ENCODE measurements around the gene ATP8A2. TPM values are rescaled to one million over a fixed set of nuclear protein-coding genes. Genes with fewer than 3 reads are reported as not detected.

Gene ATP8A2
- total RNA-seq, 2 experiments from 2014 or later = 0.22 to 0.24 TPM

- peaks cover 2% of the 10 kb centered on the region for H3K9me3 Mint-ChIP-seq
- H3K4me3 Mint-ChIP-seq = no peak overlapping the region
- no peak for DNase-seq
- H3K27me3 Mint-ChIP-seq (ENCODE audit: low read depth) = peaks cover 4% of the 10 kb centered on the region
- CTCF ChIA-PET = no interaction called here
- no peaks in the 10 kb centered on the region for H3K36me3 Mint-ChIP-seq (ENCODE audit: low read depth)
- intact Hi-C loops (cut with micrococcal nuclease) = no loop called here
- H3K27ac Mint-ChIP-seq = no peak overlapping the region
- H3K4me1 Mint-ChIP-seq (ENCODE audit: low read depth) = no peaks in the 10 kb centered on the region
Measured at GRCh38 chr13:25429466-25429865, 57.7 kb downstream of the ATP8A2 start.

- no peak overlapping the region for H3K4me3 Mint-ChIP-seq
- H3K4me1 Mint-ChIP-seq (ENCODE audit: low read depth) = no peaks in the 10 kb centered on the region
- intact Hi-C loops (cut with micrococcal nuclease) = no loop called here
- H3K27me3 Mint-ChIP-seq (ENCODE audit: low read depth) = peaks cover 9% of the 10 kb centered on the region
- peaks cover 2% of the 10 kb centered on the region for H3K9me3 Mint-ChIP-seq
- CTCF ChIA-PET = no interaction called here
- DNase-seq = no peak
- H3K27ac Mint-ChIP-seq = no peak overlapping the region
- H3K36me3 Mint-ChIP-seq (ENCODE audit: low read depth) = no peaks in the 10 kb centered on the region
Measured at GRCh38 chr13:25432691-25433090, 60.9 kb downstream of the ATP8A2 start.

GRCh38 chr13:25440061-25440460 is 68.3 kb downstream of the ATP8A2 start:
- CTCF ChIA-PET = no interaction called here
- no peak for DNase-seq
- Mint-ChIP-seq H3K4me1 (ENCODE audit: low read depth) (no peaks in the 10 kb centered on the region), H3K9me3 (no peaks in the 10 kb centered on the region), H3K27me3 (ENCODE audit: low read depth) (peaks cover 14% of the 10 kb centered on the region), H3K27ac (no peak overlapping the region), H3K4me3 (no peak overlapping the region), H3K36me3 (ENCODE audit: low read depth) (no peaks in the 10 kb centered on the region)
- intact Hi-C loops (cut with micrococcal nuclease) = no loop called here

- Mint-ChIP-seq H3K27me3 (ENCODE audit: low read depth) (peaks cover 31% of the 10 kb centered on the region), H3K4me3 (no peak overlapping the region), H3K4me1 (ENCODE audit: low read depth) (no peaks in the 10 kb centered on the region), H3K9me3 (peaks cover 5% of the 10 kb centered on the region), H3K27ac (no peak overlapping the region), H3K36me3 (ENCODE audit: low read depth) (no peaks in the 10 kb centered on the region)
- intact Hi-C loops (cut with micrococcal nuclease) = no loop called here
- DNase-seq = no peak
- CTCF ChIA-PET = no interaction called here
Measured at GRCh38 chr13:25446261-25446660, 74.5 kb downstream of the ATP8A2 start.

GRCh38 chr13:25447396-25447795 is 75.6 kb downstream of the ATP8A2 start:
- Mint-ChIP-seq H3K4me3 (no peak overlapping the region), H3K27me3 (ENCODE audit: low read depth) (peaks cover 29% of the 10 kb centered on the region), H3K4me1 (ENCODE audit: low read depth) (no peaks in the 10 kb centered on the region), H3K36me3 (ENCODE audit: low read depth) (no peaks in the 10 kb centered on the region), H3K27ac (no peak overlapping the region), H3K9me3 (peaks cover 5% of the 10 kb centered on the region)
- DNase-seq = no peak
- intact Hi-C loops (cut with micrococcal nuclease) = no loop called here
- CTCF ChIA-PET = interaction anchor here (0.6 to 1.2 kb wide), 2 partner anchors 11 to 12 kb away, joined by 3 to 5 read pairs; no protein-coding TSS in a partner anchor

- no peak for DNase-seq
- Mint-ChIP-seq H3K4me3 (no peak overlapping the region), H3K27me3 (ENCODE audit: low read depth) (peaks cover 19% of the 10 kb centered on the region), H3K36me3 (ENCODE audit: low read depth) (no peaks in the 10 kb centered on the region), H3K9me3 (no peaks in the 10 kb centered on the region), H3K27ac (no peak overlapping the region), H3K4me1 (ENCODE audit: low read depth) (no peaks in the 10 kb centered on the region)
- intact Hi-C loops (cut with micrococcal nuclease) = no loop called here
- CTCF ChIA-PET = no interaction called here
Measured at GRCh38 chr13:25453850-25454365, 82.1 kb downstream of the ATP8A2 start.

GRCh38 chr13:25455146-25455545 is 83.4 kb downstream of the ATP8A2 start:
- CTCF ChIA-PET = no interaction called here
- no peaks in the 10 kb centered on the region for H3K4me1 Mint-ChIP-seq (ENCODE audit: low read depth)
- intact Hi-C loops (cut with micrococcal nuclease) = no loop called here
- H3K27me3 Mint-ChIP-seq (ENCODE audit: low read depth) = peaks cover 23% of the 10 kb centered on the region
- H3K27ac Mint-ChIP-seq = no peak overlapping the region
- H3K9me3 Mint-ChIP-seq = no peaks in the 10 kb centered on the region
- DNase-seq = no peak
- H3K4me3 Mint-ChIP-seq = no peak overlapping the region
- no peaks in the 10 kb centered on the region for H3K36me3 Mint-ChIP-seq (ENCODE audit: low read depth)

- H3K9me3 Mint-ChIP-seq = no peaks in the 10 kb centered on the region
- H3K36me3 Mint-ChIP-seq (ENCODE audit: low read depth) = no peaks in the 10 kb centered on the region
- no peaks in the 10 kb centered on the region for H3K4me1 Mint-ChIP-seq (ENCODE audit: low read depth)
- H3K27ac Mint-ChIP-seq = no peak overlapping the region
- CTCF ChIA-PET = no interaction called here
- no peak for DNase-seq
- no peak overlapping the region for H3K4me3 Mint-ChIP-seq
- intact Hi-C loops (cut with micrococcal nuclease) = no loop called here
- H3K27me3 Mint-ChIP-seq (ENCODE audit: low read depth) = peaks cover 19% of the 10 kb centered on the region
Measured at GRCh38 chr13:25457566-25457965, 85.8 kb downstream of the ATP8A2 start.

- Mint-ChIP-seq H3K36me3 (ENCODE audit: low read depth) (no peaks in the 10 kb centered on the region), H3K9me3 (no peaks in the 10 kb centered on the region), H3K4me3 (no peak overlapping the region), H3K27me3 (ENCODE audit: low read depth) (peaks cover 25% of the 10 kb centered on the region), H3K27ac (no peak overlapping the region), H3K4me1 (ENCODE audit: low read depth) (no peaks in the 10 kb centered on the region)
- intact Hi-C loops (cut with micrococcal nuclease) = no loop called here
- CTCF ChIA-PET = no interaction called here
- no peak for DNase-seq
Measured at GRCh38 chr13:25462301-25463125, 90.7 kb downstream of the ATP8A2 start.

- Mint-ChIP-seq H3K27ac (no peak overlapping the region), H3K4me3 (no peak overlapping the region), H3K9me3 (no peaks in the 10 kb centered on the region), H3K4me1 (ENCODE audit: low read depth) (peaks cover 2% of the 10 kb centered on the region), H3K36me3 (ENCODE audit: low read depth) (peaks cover 2% of the 10 kb centered on the region), H3K27me3 (ENCODE audit: low read depth) (peaks cover 33% of the 10 kb centered on the region)
- intact Hi-C loops (cut with micrococcal nuclease) = no loop called here
- no peak for DNase-seq
- CTCF ChIA-PET = no interaction called here
Measured at GRCh38 chr13:25463496-25463895, 91.7 kb downstream of the ATP8A2 start.

GRCh38 chr13:25466880-25467279 is 95.1 kb downstream of the ATP8A2 start:
- intact Hi-C loops (cut with micrococcal nuclease) = no loop called here
- Mint-ChIP-seq H3K27ac (no peak overlapping the region), H3K4me3 (no peak overlapping the region), H3K36me3 (ENCODE audit: low read depth) (peaks cover 2% of the 10 kb centered on the region), H3K9me3 (no peaks in the 10 kb centered on the region), H3K27me3 (ENCODE audit: low read depth) (peaks cover 50% of the 10 kb centered on the region), H3K4me1 (ENCODE audit: low read depth) (peaks cover 6% of the 10 kb centered on the region)
- no peak for DNase-seq
- CTCF ChIA-PET = no interaction called here

GRCh38 chr13:25468325-25469168 is 96.8 kb downstream of the ATP8A2 start:
- H3K4me3 Mint-ChIP-seq = peak overlapping the region; percentile 9
- no peak overlapping the region for H3K27ac Mint-ChIP-seq
- peaks cover 54% of the 10 kb centered on the region for H3K27me3 Mint-ChIP-seq (ENCODE audit: low read depth)
- DNase-seq = peak; percentile 11
- H3K4me1 Mint-ChIP-seq (ENCODE audit: low read depth) = peaks cover 6% of the 10 kb centered on the region
- intact Hi-C loops (cut with micrococcal nuclease) = no loop called here
- no peaks in the 10 kb centered on the region for H3K9me3 Mint-ChIP-seq
- H3K36me3 Mint-ChIP-seq (ENCODE audit: low read depth) = peaks cover 2% of the 10 kb centered on the region
- CTCF ChIA-PET = no interaction called here

All from activated naive CD4-positive, alpha-beta T cell treated with anti-CD3 and anti-CD28 coated beads for 36 hours (primary cell).